Keratinocyte (primary cell): ENCODE data around the gene P2RY2. TPM values are rescaled to one million over a fixed set of nuclear protein-coding genes. Genes with fewer than 3 reads are reported as not detected.

Experiments
- DNase-seq: peaks from one replicate; pipeline ENCODE4 v3.0.0-alpha.2; 2011; ENCODE audit warnings: low read depth, missing footprints, low spot score
- FAIRE-seq: peaks from 2 replicates; lab custom pipeline; 2011; peaks lifted over from hg19 to GRCh38; lab: Jason Lieb, UNC
- H2AFZ ChIP-seq: 2 replicates; pipeline ENCODE4 v1.6.0; 2012; ENCODE audit warnings: low read length, control low read depth, inconsistent platforms; ENCODE audit not compliant: control insufficient read depth
- H3K27ac ChIP-seq: 2 replicates; pipeline ENCODE4 v1.5.1; 2011; ENCODE audit warnings: low read length; ENCODE audit not compliant: control insufficient read depth, insufficient read depth
- H3K27me3 ChIP-seq: 3 replicates; pipeline ENCODE4 v1.6.0; 2011; ENCODE audit warnings: low read length; ENCODE audit not compliant: control insufficient read depth, insufficient read depth; ENCODE audit errors: extremely low read depth
- H3K36me3 ChIP-seq, 2 experiments: 2 replicates in 1 of 2; 3 replicates in 1 of 2; pipeline ENCODE4 v1.5.1; 2011; ENCODE audit warnings: low read length in 2 of 2, mild to moderate bottlenecking in 1 of 2; ENCODE audit not compliant: control insufficient read depth in 2 of 2, insufficient read depth in 2 of 2; ENCODE audit errors: extremely low read depth in 1 of 2
- H3K4me1 ChIP-seq: 3 replicates; pipeline ENCODE4 v1.5.1; 2011; ENCODE audit warnings: low read length; ENCODE audit not compliant: control insufficient read depth, insufficient read depth; ENCODE audit errors: extremely low read depth
- H3K4me2 ChIP-seq: 3 replicates; pipeline ENCODE4 v1.6.0; 2011; ENCODE audit warnings: low read depth, low read length; ENCODE audit not compliant: control insufficient read depth, insufficient read depth; ENCODE audit errors: extremely low read depth
- H3K4me3 ChIP-seq, 3 experiments: fragments of 200-600 bp in 1 of 3; sonication (generic) in 1 of 3; 2 replicates in 2 of 3; 3 replicates in 1 of 3; pipeline ENCODE4 v1.5.1; 2011 to 2016; ENCODE audit warnings: low read length in 3 of 3, mild to moderate bottlenecking in 3 of 3, control low read depth in 2 of 3, inconsistent platforms in 1 of 3, low read depth in 1 of 3, mixed read lengths in 1 of 3, mixed run types in 1 of 3, moderate library complexity in 1 of 3; ENCODE audit not compliant: control insufficient read depth in 2 of 3, insufficient read depth in 2 of 3; ENCODE audit errors: extremely low read depth in 1 of 3
- H3K79me2 ChIP-seq: 2 replicates; pipeline ENCODE4 v1.6.0; 2012; ENCODE audit warnings: low read length; ENCODE audit not compliant: control insufficient read depth, insufficient read depth
- H3K9ac ChIP-seq: 3 replicates; pipeline ENCODE4 v1.6.0; 2011; ENCODE audit warnings: low read length; ENCODE audit not compliant: control insufficient read depth, insufficient read depth; ENCODE audit errors: extremely low read depth
- H3K9me1 ChIP-seq: 3 replicates; pipeline ENCODE4 v1.6.0; 2011; ENCODE audit warnings: low read length; ENCODE audit not compliant: control insufficient read depth, insufficient read depth; ENCODE audit errors: extremely low read depth
- H3K9me3 ChIP-seq: 2 replicates; pipeline ENCODE4 v1.5.1; 2012; ENCODE audit warnings: low read depth, low read length; ENCODE audit not compliant: control insufficient read depth
- H4K20me1 ChIP-seq: 3 replicates; pipeline ENCODE4 v1.6.0; 2011; ENCODE audit warnings: low read length; ENCODE audit not compliant: control insufficient read depth, insufficient read depth; ENCODE audit errors: extremely low read depth
- CTCF ChIP-seq, 3 experiments: IDR thresholded peaks in 1 of 3; conservative IDR thresholded peaks in 1 of 3; optimal IDR thresholded peaks in 1 of 3; 2 replicates in 2 of 3; 3 replicates in 1 of 3; pipeline versions ENCODE3 to v1.5.1; 2011; ENCODE audit warnings: low read length in 3 of 3, mild to moderate bottlenecking in 3 of 3, moderate library complexity in 2 of 3, control low read depth in 1 of 3, inconsistent platforms in 1 of 3; ENCODE audit not compliant: insufficient read depth in 2 of 3; ENCODE audit errors: extremely low read depth in 1 of 3
- EZH2 ChIP-seq: IDR thresholded peaks from one replicate; pipeline ENCODE4 v1.6.1; 2012; ENCODE audit warnings: inconsistent platforms, mild to moderate bottlenecking, low read length, moderate library complexity
- dilution Hi-C: fragments of 300-500 bp; cut with MboI; formaldehyde crosslinking; loops from one replicate; pipeline ENCODE4 v1.7.0; 2020; ENCODE audit warnings: low sequenced_read_pairs; ENCODE audit not compliant: extremely low pct_ligation_motif_present
- polyA plus RNA-seq, 5 experiments: library from polyadenylated mRNA; depleted of rRNA in 3 of 5; stranded (reverse) in 3 of 5; stranded (forward) in 1 of 5; unstranded in 1 of 5; fragments of >200 nt; gene quantifications; 1 replicate in 1 of 5; 2 replicates in 3 of 5; 3 replicates in 1 of 5; pipeline versions ENCODE4 v1.2.1 to v1.2.3, GENCODE V29; 2011 to 2012; ENCODE audit warnings: missing spikeins in 2 of 5, low read depth in 1 of 5, low replicate concordance in 1 of 5

P2RY2 gene
- polyA plus RNA-seq, 1 donor (not counting 4 experiments of a cell fraction or from before 2014, with no cell fraction given): 5.1 TPM

- Histone ChIP-seq H3K9me3 (no peaks in the 10 kb centered on the region), H3K79me2 (no peaks in the 10 kb centered on the region), H3K27ac (no peak overlapping the region), H3K4me2 (no peak overlapping the region), H3K36me3 (peaks cover 0 to 4% of the 10 kb centered on the region in 2 experiments), H3K9me1 (no peaks in the 10 kb centered on the region), H3K27me3 (no peaks in the 10 kb centered on the region), H3K9ac (no peak overlapping the region), H3K4me1 (peaks cover 15% of the 10 kb centered on the region), H3K4me3 (no peak overlapping the region), H4K20me1 (no peaks in the 10 kb centered on the region), H2AFZ (no peak overlapping the region)
- dilution Hi-C loops: loop anchor here (5.0 kb wide), 1 partner anchor 58 kb away; no protein-coding TSS in a partner anchor
- DNase-seq (no peak), FAIRE-seq (no peak)
- TF ChIP-seq CTCF (optimal IDR thresholded peaks at IDR 0.05 in 1 of 3, IDR thresholded peaks at IDR 0.05 in 1 of 3, conservative IDR thresholded peaks at IDR 0.05 in 1 of 3; ENCODE audit: extremely low read depth in 1 of 3, insufficient read depth in 2 of 3, low read length in 3 of 3) (no peak), EZH2 (no peak)
These were observed 17.2 kb downstream of the P2RY2 start for GRCh38 chr11:73235236-73235786.

GRCh38 chr11:73236205-73236765 lies 18.2 kb downstream of the P2RY2 start:
- Histone ChIP-seq H3K9me3 (no peaks in the 10 kb centered on the region), H3K27ac (no peak overlapping the region), H3K9me1 (no peaks in the 10 kb centered on the region), H3K9ac (no peak overlapping the region), H3K4me3 (no peak overlapping the region), H4K20me1 (no peaks in the 10 kb centered on the region), H2AFZ (no peak overlapping the region), H3K79me2 (no peaks in the 10 kb centered on the region), H3K4me1 (peaks cover 17% of the 10 kb centered on the region), H3K36me3 (peaks cover 0 to 4% of the 10 kb centered on the region in 2 experiments), H3K27me3 (no peaks in the 10 kb centered on the region), H3K4me2 (no peak overlapping the region)
- dilution Hi-C loops: loop anchor here (5.0 kb wide), 1 partner anchor 59 kb away; no protein-coding TSS in a partner anchor
- no peak for FAIRE-seq
- no peak for TF ChIP-seq CTCF (optimal IDR thresholded peaks at IDR 0.05 in 1 of 3, IDR thresholded peaks at IDR 0.05 in 1 of 3, conservative IDR thresholded peaks at IDR 0.05 in 1 of 3; ENCODE audit: extremely low read depth in 1 of 3, insufficient read depth in 2 of 3, low read length in 3 of 3)
- no peak for DNase-seq
